Prostate gland (tissue), 2 donors: Measurements from ENCODE around the gene CACNA1H.

Experiments used
- CTCF ChIP-seq, 4 experiments: fragments of 200-600 bp in 2 of 4; fragments of 450-650 bp in 2 of 4; sonication (generic) in 2 of 4; IDR thresholded peaks; 1 replicate in 3 of 4; 2 replicates in 1 of 4; pipeline ENCODE4 v1.5.1; 2016 to 2019; ENCODE audit warnings: antibody characterized with exemption in 4 of 4, mild to moderate bottlenecking in 2 of 4, moderate library complexity in 2 of 4
- POLR2A ChIP-seq: fragments of 450-650 bp; IDR thresholded peaks from one replicate; pipeline ENCODE4 v1.6.1; 2016; ENCODE audit warnings: antibody characterized with exemption, mild to moderate bottlenecking
- POLR2AphosphoS5 ChIP-seq: sonication (generic); formaldehyde crosslinking; IDR thresholded peaks from one replicate; pipeline ENCODE4 v1.6.1; 2017; ENCODE audit warnings: antibody characterized with exemption

- TF ChIP-seq CTCF (IDR thresholded peaks at IDR 0.05) (no peak), POLR2AphosphoS5 (no peak), POLR2A (no peak)
Observed at GRCh38 chr16:1126044-1126443, 26.9 kb upstream of the CACNA1H start.
